Measurements from ENCODE around the gene RPS5. TPM values are rescaled to one million over a fixed set of nuclear protein-coding genes. Genes with fewer than 3 reads are reported as not detected.

RPS5 gene
- total RNA-seq, 1 donor from 2014 or later = 2,403 TPM

DNA sequence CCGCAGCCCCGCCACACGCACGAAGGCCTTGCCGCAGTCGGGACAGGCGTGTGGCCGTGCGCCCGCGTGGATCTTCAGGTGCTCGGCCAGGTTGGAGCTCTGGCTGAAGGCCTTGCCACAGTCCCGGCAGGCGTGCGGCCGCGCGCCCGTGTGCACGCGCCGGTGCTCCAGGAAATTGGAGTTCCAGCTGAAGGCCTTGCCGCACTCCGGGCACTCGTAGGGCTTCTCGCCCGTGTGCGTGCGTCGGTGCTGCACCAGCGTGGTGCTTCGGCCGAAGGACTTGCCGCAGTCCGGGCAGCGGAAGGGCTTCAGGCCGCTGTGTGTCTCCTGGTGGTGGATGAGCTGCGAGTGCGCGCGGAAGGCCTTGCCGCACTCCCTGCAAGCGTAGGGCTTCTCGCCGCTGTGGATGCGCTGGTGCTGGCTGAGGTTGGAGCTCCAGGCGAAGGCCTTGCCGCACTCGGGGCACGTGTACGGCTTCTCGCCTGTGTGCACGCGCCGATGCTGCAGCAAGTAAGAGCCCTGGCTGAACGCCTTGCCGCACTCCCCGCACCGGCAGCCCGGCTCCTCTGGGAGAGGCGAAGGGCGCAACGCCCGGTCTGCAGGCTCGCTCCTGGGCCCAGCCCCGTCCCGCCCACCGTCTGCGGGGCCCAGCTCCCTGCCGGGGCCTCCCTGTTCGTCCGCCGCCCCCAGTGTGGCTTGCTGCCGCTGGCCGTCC, 30.1 kb upstream of the RPS5 start:
- Histone ChIP-seq H3K36me3 (ENCODE audit: control insufficient read depth, insufficient read depth, low read length) (no peaks in the 10 kb centered on the region), H3K27me3 (ENCODE audit: control insufficient read depth, insufficient read depth, low read length) (peaks cover 41% of the 10 kb centered on the region), H3K4me3 (ENCODE audit: low read depth, low read length) (no peak overlapping the region)
- DNase-seq (ENCODE audit: low read depth) = no peak
- TF ChIP-seq CTCF (IDR thresholded peaks at IDR 0.05; ENCODE audit: insufficient read depth, low read length, poor library complexity, severe bottlenecking) = no peak

- TF ChIP-seq CTCF (IDR thresholded peaks at IDR 0.05; ENCODE audit: insufficient read depth, low read length, poor library complexity, severe bottlenecking) = no peak
- no peak for DNase-seq (ENCODE audit: low read depth)
- H3K4me3 ChIP-seq (ENCODE audit: low read depth, low read length) = no peak overlapping the region
- no peaks in the 10 kb centered on the region for H3K36me3 ChIP-seq (ENCODE audit: control insufficient read depth, insufficient read depth, low read length)
- H3K27me3 ChIP-seq (ENCODE audit: control insufficient read depth, insufficient read depth, low read length) = peaks cover 35% of the 10 kb centered on the region
Observed at GRCh38 chr19:58357481-58358145, 29.5 kb upstream of the RPS5 start.

DNA sequence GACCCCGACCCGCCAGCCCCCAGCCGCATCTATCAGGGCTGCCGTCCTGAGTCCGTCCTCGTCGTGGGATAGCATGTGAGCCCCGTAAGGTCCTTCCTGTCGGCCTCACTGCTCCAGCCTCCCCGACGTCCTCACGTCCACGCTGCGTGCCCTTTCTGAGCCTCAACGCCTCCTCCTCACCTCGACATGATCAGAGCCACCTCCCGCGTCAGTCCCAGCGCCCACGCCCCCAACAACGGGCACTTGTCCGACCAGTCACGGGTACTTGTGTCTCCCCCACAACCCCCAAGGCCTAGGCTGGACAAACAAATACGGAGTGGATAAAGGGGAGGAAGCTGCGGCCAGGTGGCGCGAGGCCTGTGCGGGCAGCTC, 25.2 kb upstream of the RPS5 start:
- DNase-seq (ENCODE audit: low read depth) = no peak
- Histone ChIP-seq H3K4me3 (ENCODE audit: low read depth, low read length) (peak overlapping the region; percentile 55), H3K27me3 (ENCODE audit: control insufficient read depth, insufficient read depth, low read length) (peaks cover 6% of the 10 kb centered on the region), H3K36me3 (ENCODE audit: control insufficient read depth, insufficient read depth, low read length) (no peaks in the 10 kb centered on the region)
- no peak for TF ChIP-seq CTCF (IDR thresholded peaks at IDR 0.05; ENCODE audit: insufficient read depth, low read length, poor library complexity, severe bottlenecking)

DNA sequence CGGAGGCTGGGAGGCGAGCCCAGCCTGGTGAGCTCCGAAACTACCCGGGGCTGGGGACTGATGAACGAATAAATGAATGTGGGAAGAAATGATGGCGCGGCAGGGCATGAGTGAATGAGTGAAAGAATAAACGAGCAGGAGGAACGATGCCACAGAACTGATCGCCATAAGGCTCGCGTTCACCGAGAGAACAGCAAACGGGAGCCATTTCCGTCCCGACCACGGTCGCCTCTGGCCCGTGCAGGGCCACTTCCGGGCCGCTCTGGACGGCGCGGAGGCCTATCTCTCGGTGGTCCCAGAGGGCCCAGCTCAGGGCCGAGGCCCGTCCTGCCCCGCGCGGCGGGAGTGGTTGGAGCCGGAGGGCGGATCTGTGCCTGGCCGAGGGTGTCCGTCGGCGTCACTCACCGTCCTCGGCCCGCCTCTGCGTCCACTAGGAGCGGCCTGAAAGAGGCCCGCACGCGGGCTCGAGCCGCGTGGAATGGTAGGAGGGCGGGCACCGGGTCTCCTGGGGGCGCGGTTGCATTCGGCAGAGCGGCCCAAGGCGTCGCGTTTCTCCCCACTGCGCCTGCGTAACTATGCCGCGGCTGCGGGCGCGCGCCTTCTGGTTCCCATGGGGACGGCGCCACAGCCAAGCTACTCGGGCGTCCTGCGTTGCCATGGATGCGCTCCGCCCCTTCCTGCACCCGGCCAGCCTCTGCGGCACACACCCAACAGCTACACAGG, 24.6 kb upstream of the RPS5 start, which contains the start of gene ZNF497:
Gene ZNF497 (minus strand): TSS at position 480 of the 723 bp plus-strand sequence. CDS start 5,116 bp downstream, outside the sequence.
- DNase-seq (ENCODE audit: low read depth) = peak; percentile 75
- no peak for TF ChIP-seq CTCF (IDR thresholded peaks at IDR 0.05; ENCODE audit: insufficient read depth, low read length, poor library complexity, severe bottlenecking)
- H3K36me3 ChIP-seq (ENCODE audit: control insufficient read depth, insufficient read depth, low read length) = no peaks in the 10 kb centered on the region
- peak within 1 kb of the TSS; percentile 55 for H3K4me3 ChIP-seq (ENCODE audit: low read depth, low read length)
- peaks cover 2% of the 10 kb centered on the region for H3K27me3 ChIP-seq (ENCODE audit: control insufficient read depth, insufficient read depth, low read length)

GRCh38 chr19:58364146-58364545, 22.9 kb upstream of the RPS5 start:
- H3K4me3 ChIP-seq (ENCODE audit: low read depth, low read length) = no peak overlapping the region
- TF ChIP-seq CTCF (IDR thresholded peaks at IDR 0.05; ENCODE audit: insufficient read depth, low read length, poor library complexity, severe bottlenecking) = no peak
- DNase-seq (ENCODE audit: low read depth) = no peak
- no peaks in the 10 kb centered on the region for H3K27me3 ChIP-seq (ENCODE audit: control insufficient read depth, insufficient read depth, low read length)
- H3K36me3 ChIP-seq (ENCODE audit: control insufficient read depth, insufficient read depth, low read length) = no peaks in the 10 kb centered on the region

Measured in kidney epithelial cell (primary cell).